Esophagus muscularis mucosa (tissue), 4 donors: Measurements from ENCODE around the gene ADCK1. TPM values are rescaled to one million over a fixed set of nuclear protein-coding genes. Genes with fewer than 3 reads are reported as not detected.
"Not testable (repeated sequence)": the region's sequence is repeated elsewhere in the genome, so short reads cannot be mapped to it uniquely, and the experiment has no call there.

Source experiments
- DNase-seq: peaks from one replicate; pipeline ENCODE4 v3.0.0-alpha.2; 2017; ENCODE audit errors: extremely low spot score
- H3K27ac ChIP-seq, 4 donors: fragments of 200-600 bp; sonication (generic); replicated peaks in 1 of 4; 1 replicate in 3 of 4; 2 replicates in 1 of 4; pipeline ENCODE4 v1.5.1; 2016 to 2019; ENCODE audit warnings: mild to moderate bottlenecking in 1 of 4
- H3K27me3 ChIP-seq, 4 donors: fragments of 200-600 bp; sonication (generic); one replicate each; pipeline versions ENCODE4 v1.5.1 to v1.6.0; 2016 to 2019
- H3K36me3 ChIP-seq, 4 donors: fragments of 200-600 bp; sonication (generic); one replicate each; pipeline ENCODE4 v1.5.1; 2016 to 2019
- H3K4me1 ChIP-seq, 4 donors: fragments of 200-600 bp; sonication (generic); one replicate each; pipeline ENCODE4 v1.5.1; 2016 to 2019
- H3K4me3 ChIP-seq, 4 donors: fragments of 200-600 bp; sonication (generic); 1 replicate in 2 of 4; 2 replicates in 2 of 4; pipeline ENCODE4 v1.5.1; 2016 to 2019; ENCODE audit warnings: mild to moderate bottlenecking in 4 of 4, moderate library complexity in 1 of 4
- H3K9me3 ChIP-seq, 4 donors: fragments of 200-600 bp; sonication (generic); 1 replicate in 3 of 4; 2 replicates in 1 of 4; pipeline ENCODE4 v1.5.1; 2016 to 2019
- CTCF ChIP-seq, 3 experiments: fragments of 200-600 bp in 2 of 3; fragments of 450-650 bp in 1 of 3; sonication (generic) in 2 of 3; IDR thresholded peaks; one replicate each; pipeline ENCODE4 v1.5.1; 2017 to 2019; ENCODE audit warnings: antibody characterized with exemption in 3 of 3, mild to moderate bottlenecking in 2 of 3, moderate library complexity in 1 of 3
- EP300 ChIP-seq: sonication (generic); formaldehyde crosslinking; IDR thresholded peaks from one replicate; pipeline ENCODE4 v1.6.1; 2017; ENCODE audit warnings: antibody characterized with exemption
- POLR2A ChIP-seq: fragments of 450-650 bp; IDR thresholded peaks from one replicate; pipeline ENCODE4 v1.6.1; 2017; ENCODE audit warnings: antibody characterized with exemption, moderate library complexity, mild to moderate bottlenecking, low read depth
- POLR2AphosphoS5 ChIP-seq, 2 donors: sonication (generic); formaldehyde crosslinking; IDR thresholded peaks; one replicate each; pipeline ENCODE4 v1.6.1; 2017; ENCODE audit warnings: antibody characterized with exemption in 2 of 2
- WGBS: methylation state at CpG from one replicate; pipeline ENCODE4 v1.1.5; 2018; 5-methylcytosine and 5-hydroxymethylcytosine counted together
- intact Hi-C: fragments of 100-400 bp; cut with DNase I; formaldehyde crosslinking; loops from one replicate; pipeline ENCODE4 v1.15.1; 2023
- total RNA-seq, 4 donors: library from RNA; depleted of rRNA; stranded (reverse); fragments of >200 nt; gene quantifications; one replicate each; pipeline versions ENCODE4 v1.1.0 to v1.2.1, GENCODE V29; 2016

The ADCK1 gene
- total RNA-seq, 4 donors from 2014 or later: 5.0 to 7.2 (median 5.7) TPM

DNA sequence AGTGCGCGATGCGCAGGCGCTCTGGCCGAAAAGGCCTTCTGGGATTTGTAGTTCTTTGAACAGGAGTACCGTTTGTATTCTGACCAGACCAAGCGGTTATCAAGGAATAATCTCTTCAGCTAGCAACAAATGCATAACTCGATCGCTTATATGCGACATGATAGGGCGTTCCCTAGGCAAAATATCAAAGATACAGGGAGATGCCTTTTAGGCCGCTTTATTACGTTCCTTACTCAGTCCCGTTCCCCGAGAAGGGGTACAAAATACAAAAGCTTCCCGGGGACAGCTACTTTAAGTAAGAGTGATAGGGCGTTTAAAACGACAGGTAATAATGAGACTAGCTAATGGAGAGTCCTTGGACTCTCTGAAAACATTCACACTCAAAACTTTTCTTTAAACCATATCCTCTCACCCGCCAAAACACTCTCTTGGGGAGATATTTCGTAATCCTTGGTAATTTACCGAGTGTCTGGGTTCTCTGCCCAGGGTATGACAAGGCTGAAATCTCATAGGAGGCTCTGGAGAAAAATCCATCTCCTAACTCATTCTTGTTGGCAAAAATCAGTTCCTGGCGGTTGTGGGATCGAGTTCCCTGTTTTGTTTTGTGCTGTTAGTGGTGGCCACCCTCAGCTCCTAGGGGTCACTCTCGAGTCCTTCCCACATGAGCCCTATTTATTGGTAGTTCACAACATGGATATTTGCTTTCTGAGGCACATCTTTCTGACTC is 38.5 kb upstream of the ADCK1 start:
- 2% methylated on average over 17 of the region's 24 CpGs for whole genome bisulfite sequencing
- peak overlapping the region; percentile 84 to 97 (median 92) for H3K4me3 ChIP-seq
- peak overlapping the region; percentile 89 to 96 (median 94) for H3K27ac ChIP-seq
- H3K9me3 ChIP-seq: no peaks in the 10 kb centered on the region
- DNase-seq: no peak
- intact Hi-C loops: loop anchor here (2.0 kb wide), 1 partner anchor 39 kb away; the partner anchor contains the start of gene ADCK1
- TF ChIP-seq POLR2AphosphoS5 (IDR thresholded peaks at IDR 0.05) (no peak), EP300 (no peak), POLR2A (no peak), CTCF (IDR thresholded peaks at IDR 0.05) (peak in 1 of 3 experiments; percentile 21)
- no peaks in the 10 kb centered on the region for H3K27me3 ChIP-seq
- H3K4me1 ChIP-seq: peaks cover 23 to 48% (median 46%) of the 10 kb centered on the region in 4 donors
- peaks cover 0 to 7% (median 3%) of the 10 kb centered on the region in 4 donors for H3K36me3 ChIP-seq

DNA sequence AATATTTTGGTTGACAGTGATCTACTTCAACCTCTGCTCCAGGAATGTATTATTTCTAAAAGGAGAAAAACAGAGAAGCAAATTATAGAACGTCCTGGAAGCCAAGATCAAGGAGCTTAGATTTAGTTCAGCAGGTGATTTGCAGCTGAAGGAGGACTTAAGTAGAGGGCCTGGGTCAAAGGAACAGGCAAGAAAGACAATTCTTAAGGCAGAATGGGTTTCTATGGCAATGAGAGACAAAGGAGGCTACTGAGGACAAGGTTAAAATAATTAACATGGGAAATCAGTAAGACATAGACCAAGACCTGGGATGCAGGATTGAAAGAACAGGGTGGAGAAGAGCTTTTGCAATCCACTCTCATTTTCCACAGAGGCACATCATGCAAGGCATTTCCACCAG is 36.6 kb upstream of the ADCK1 start:
- peaks cover 16 to 29% (median 27%) of the 10 kb centered on the region in 4 donors for H3K4me1 ChIP-seq
- no peak for TF ChIP-seq POLR2AphosphoS5 (IDR thresholded peaks at IDR 0.05)
- TF ChIP-seq POLR2A: no peak
- no peak for TF ChIP-seq CTCF (IDR thresholded peaks at IDR 0.05)
- TF ChIP-seq EP300: no peak
- no peak overlapping the region for H3K27ac ChIP-seq
- no peaks in the 10 kb centered on the region for H3K9me3 ChIP-seq
- intact Hi-C loops: no loop called here
- no peaks in the 10 kb centered on the region for H3K36me3 ChIP-seq
- no peak for DNase-seq
- no peaks in the 10 kb centered on the region for H3K27me3 ChIP-seq
- 72% methylated on average over 1 of the region's 1 CpG for WGBS
- H3K4me3 ChIP-seq: no peak overlapping the region

GRCh38 chr14:77763978-77764377 is 35.9 kb upstream of the ADCK1 start:
- H3K27me3 ChIP-seq: no peaks in the 10 kb centered on the region
- DNase-seq: no peak
- H3K9me3 ChIP-seq: no peaks in the 10 kb centered on the region
- no peak overlapping the region for H3K27ac ChIP-seq
- no peaks in the 10 kb centered on the region for H3K36me3 ChIP-seq
- H3K4me1 ChIP-seq: peaks cover 13 to 22% (median 20%) of the 10 kb centered on the region in 4 donors
- intact Hi-C loops: no loop called here
- TF ChIP-seq EP300 (no peak), CTCF (IDR thresholded peaks at IDR 0.05) (no peak), POLR2AphosphoS5 (IDR thresholded peaks at IDR 0.05) (no peak)
- 89% methylated on average over 3 of the region's 3 CpGs for WGBS
- no peak overlapping the region for H3K4me3 ChIP-seq

GRCh38 chr14:77768442-77769069 is 31.4 kb upstream of the ADCK1 start:
- intact Hi-C loops, H3K27me3 ChIP-seq, DNase-seq, H3K9me3 ChIP-seq, H3K27ac ChIP-seq, H3K4me1 ChIP-seq, H3K36me3 ChIP-seq, H3K4me3 ChIP-seq: not testable (repeated sequence)
- WGBS: 60% methylated on average over 2 of the region's 2 CpGs

- H3K9me3 ChIP-seq, H3K4me1 ChIP-seq, H3K4me3 ChIP-seq, H3K27ac ChIP-seq, H3K27me3 ChIP-seq, intact Hi-C loops, DNase-seq, H3K36me3 ChIP-seq: not testable (repeated sequence)
- 84% methylated on average over 4 of the region's 4 CpGs for WGBS
These were observed 25.9 kb upstream of the ADCK1 start for GRCh38 chr14:77773966-77774365.
